KMS-11 (cell line): Measurements from ENCODE around the gene CPXM1.

Experiments
- H2AFZ ChIP-seq: fragments of 200-600 bp; sonication (generic); 2 replicates; pipeline ENCODE4 v1.6.1; 2016; ENCODE audit warnings: antibody characterized with exemption, mixed run types, low read depth
- H3K27ac ChIP-seq: fragments of 200-600 bp; sonication (generic); 2 replicates; pipeline ENCODE4 v1.6.1; 2016; ENCODE audit warnings: mild to moderate bottlenecking, mixed run types
- H3K27me3 ChIP-seq: fragments of 200-600 bp; sonication (generic); 2 replicates; pipeline ENCODE4 v1.6.1; 2017; ENCODE audit warnings: mild to moderate bottlenecking, low read depth, mixed run types, moderate library complexity; ENCODE audit not compliant: insufficient read depth
- H3K36me3 ChIP-seq: fragments of 200-600 bp; sonication (generic); 2 replicates; pipeline ENCODE4 v1.6.1; 2017; ENCODE audit warnings: mild to moderate bottlenecking, mixed run types; ENCODE audit not compliant: insufficient read depth
- H3K4me1 ChIP-seq: fragments of 200-600 bp; sonication (generic); 2 replicates; pipeline ENCODE4 v1.6.1; 2016; ENCODE audit warnings: mild to moderate bottlenecking, low read depth, mixed run types; ENCODE audit not compliant: poor library complexity, severe bottlenecking
- H3K4me2 ChIP-seq: fragments of 200-600 bp; sonication (generic); 2 replicates; pipeline ENCODE4 v1.7.0; 2016; ENCODE audit warnings: mild to moderate bottlenecking, mixed run types
- H3K4me3 ChIP-seq: fragments of 200-600 bp; sonication (generic); IDR thresholded peaks from 2 replicates; pipeline ENCODE4 v1.6.1; 2017; ENCODE audit warnings: low read depth, low read length, mixed read lengths; ENCODE audit not compliant: insufficient read depth
- H3K79me2 ChIP-seq: fragments of 200-600 bp; sonication (generic); 2 replicates; pipeline ENCODE4 v1.6.1; 2016; ENCODE audit warnings: low read depth, mixed run types; ENCODE audit not compliant: insufficient read depth
- H3K9ac ChIP-seq: fragments of 200-600 bp; sonication (generic); 2 replicates; pipeline ENCODE4 v1.6.1; 2016; ENCODE audit warnings: mild to moderate bottlenecking, mixed run types
- H4K20me1 ChIP-seq: fragments of 200-600 bp; sonication (generic); 2 replicates; pipeline ENCODE4 v1.6.1; 2016; ENCODE audit warnings: mild to moderate bottlenecking, mixed run types; ENCODE audit not compliant: insufficient read depth
- CTCF ChIP-seq: fragments of 200-600 bp; sonication (generic); conservative IDR thresholded peaks from 2 replicates; pipeline ENCODE4 v1.6.1; 2017; ENCODE audit warnings: low read depth, mild to moderate bottlenecking, antibody characterized with exemption, low read length, moderate library complexity, mixed read lengths

The CPXM1 gene

DNA sequence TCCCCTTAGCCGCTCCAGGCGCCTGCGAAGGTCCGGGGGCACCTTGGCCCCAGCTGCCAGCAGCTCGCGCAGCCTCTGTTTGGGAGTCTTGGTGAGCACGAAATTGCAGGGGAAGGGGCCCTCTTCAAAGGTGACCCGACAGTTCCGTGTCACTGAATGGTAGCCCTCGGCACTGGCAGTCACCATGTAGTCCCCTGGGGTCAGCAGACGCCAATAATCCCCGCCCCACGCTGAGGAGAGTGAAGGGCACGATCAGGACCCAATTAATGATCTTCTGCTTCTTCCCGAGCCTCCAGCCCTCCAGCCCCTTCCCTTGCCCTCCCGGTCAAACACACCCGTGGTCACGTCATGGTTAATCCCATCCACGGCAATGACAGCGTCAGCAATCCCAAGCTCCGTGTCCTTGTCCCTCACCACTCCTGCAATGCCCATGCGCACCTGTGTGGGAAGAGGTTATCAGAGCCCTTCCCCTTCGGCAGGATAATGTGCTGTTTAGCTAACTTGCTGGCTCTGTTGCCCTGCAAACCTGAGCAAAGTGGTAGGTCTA, 6.2 kb downstream of the CPXM1 start:
- no peaks in the 10 kb centered on the region for H3K36me3 ChIP-seq
- no peaks in the 10 kb centered on the region for H3K79me2 ChIP-seq
- no peaks in the 10 kb centered on the region for H4K20me1 ChIP-seq
- H3K27ac ChIP-seq: no peak overlapping the region
- H3K9ac ChIP-seq: no peak overlapping the region
- H2AFZ ChIP-seq: no peak overlapping the region
- H3K4me3 ChIP-seq: no peak overlapping the region
- no peak for TF ChIP-seq CTCF
- H3K27me3 ChIP-seq: no peaks in the 10 kb centered on the region
- H3K4me1 ChIP-seq: no peaks in the 10 kb centered on the region
- H3K4me2 ChIP-seq: no peak overlapping the region

DNA sequence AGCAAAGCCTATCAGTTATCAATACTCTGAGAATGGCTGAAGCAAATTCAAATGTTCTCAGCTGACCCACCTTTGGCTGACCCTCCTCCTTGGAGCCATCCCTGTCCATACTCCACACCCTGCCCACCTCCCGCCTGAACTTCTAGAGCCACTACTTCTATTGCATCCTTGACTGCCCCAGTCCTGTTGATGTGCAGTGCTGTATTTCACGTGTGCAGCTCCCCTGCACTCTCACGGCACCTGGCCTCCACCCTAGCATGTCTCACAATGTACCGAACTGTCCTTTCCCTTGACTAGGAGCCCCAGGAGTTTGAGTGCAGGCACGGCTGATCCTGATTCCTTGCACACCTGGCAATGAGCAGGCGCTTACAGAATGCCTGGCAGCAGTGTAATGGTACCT, 7.0 kb downstream of the CPXM1 start:
- H2AFZ ChIP-seq: no peak overlapping the region
- no peaks in the 10 kb centered on the region for H3K27me3 ChIP-seq
- H3K4me2 ChIP-seq: no peak overlapping the region
- H3K9ac ChIP-seq: no peak overlapping the region
- H3K4me3 ChIP-seq: no peak overlapping the region
- TF ChIP-seq CTCF: no peak
- no peaks in the 10 kb centered on the region for H3K36me3 ChIP-seq
- H4K20me1 ChIP-seq: no peaks in the 10 kb centered on the region
- H3K79me2 ChIP-seq: no peaks in the 10 kb centered on the region
- no peaks in the 10 kb centered on the region for H3K4me1 ChIP-seq
- H3K27ac ChIP-seq: no peak overlapping the region

- Histone ChIP-seq H2AFZ (no peak overlapping the region), H4K20me1 (no peaks in the 10 kb centered on the region), H3K27ac (no peak overlapping the region), H3K36me3 (no peaks in the 10 kb centered on the region), H3K4me2 (no peak overlapping the region), H3K27me3 (no peaks in the 10 kb centered on the region), H3K4me1 (peaks cover 5% of the 10 kb centered on the region), H3K9ac (no peak overlapping the region), H3K4me3 (no peak overlapping the region), H3K79me2 (no peaks in the 10 kb centered on the region)
- TF ChIP-seq CTCF: no peak
These were observed 16.4 kb downstream of the CPXM1 start for GRCh38 chr20:2783908-2784566.

DNA sequence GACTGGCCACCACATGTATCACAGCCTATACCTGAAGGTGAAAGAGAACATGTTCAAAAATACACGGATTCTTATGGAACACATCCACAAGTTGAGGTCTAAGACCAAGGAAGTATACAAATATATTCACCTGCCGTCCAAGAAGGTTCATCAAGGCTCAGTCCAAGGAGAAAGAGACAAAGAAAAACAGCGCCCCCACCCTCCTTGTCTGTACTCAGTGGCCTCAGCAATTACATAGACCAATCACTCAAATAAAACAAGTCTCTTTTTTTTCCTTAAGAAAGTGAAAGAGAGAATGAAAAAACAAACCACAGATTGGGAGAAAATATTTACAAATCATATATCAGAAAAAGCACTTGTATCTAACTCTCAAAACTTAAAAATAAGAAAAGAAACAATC, 19.5 kb downstream of the CPXM1 start:
- Histone ChIP-seq H3K4me2 (no peak overlapping the region), H3K27me3 (no peaks in the 10 kb centered on the region), H3K27ac (no peak overlapping the region), H3K36me3 (no peaks in the 10 kb centered on the region), H3K4me1 (peaks cover 5% of the 10 kb centered on the region), H3K9ac (no peak overlapping the region), H3K4me3 (no peak overlapping the region), H3K79me2 (no peaks in the 10 kb centered on the region), H2AFZ (no peak overlapping the region), H4K20me1 (no peaks in the 10 kb centered on the region)
- TF ChIP-seq CTCF: no peak
